ENCODE data around the gene CNP.

The CNP gene

DNA sequence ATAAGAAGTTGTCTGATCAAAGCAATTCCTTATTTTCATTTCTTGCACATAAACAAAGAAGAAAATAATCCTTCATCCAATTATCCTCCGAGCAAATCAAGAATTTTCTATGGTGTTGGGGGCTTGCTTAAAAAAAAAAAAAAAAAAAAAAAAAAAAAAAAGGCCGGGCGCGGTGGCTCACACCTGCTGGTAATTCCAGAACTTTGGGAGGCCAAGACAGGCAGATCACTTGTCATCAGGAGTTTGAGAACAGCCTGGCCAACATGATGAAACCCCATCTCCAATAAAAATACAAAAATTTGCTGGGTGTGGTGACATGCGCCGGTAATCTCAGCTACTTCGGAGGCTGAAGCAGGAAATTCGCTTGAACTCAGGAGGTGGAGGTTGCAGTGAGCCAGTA, 19.3 kb downstream of the CNP start:
- Histone ChIP-seq H3K4me1 (ENCODE audit: control insufficient read depth, insufficient read depth, low read length) (no peaks in the 10 kb centered on the region), H3K9ac (ENCODE audit: low read length) (no peak overlapping the region), H3K27me3 (ENCODE audit: control insufficient read depth, insufficient read depth, low read length) (no peaks in the 10 kb centered on the region), H3K36me3 (ENCODE audit: control insufficient read depth, insufficient read depth, low read length) (peaks cover 55% of the 10 kb centered on the region), H3K27ac (ENCODE audit: low read depth, low read length) (no peak overlapping the region), H3K4me3 (ENCODE audit: low read length) (no peak overlapping the region)

DNA sequence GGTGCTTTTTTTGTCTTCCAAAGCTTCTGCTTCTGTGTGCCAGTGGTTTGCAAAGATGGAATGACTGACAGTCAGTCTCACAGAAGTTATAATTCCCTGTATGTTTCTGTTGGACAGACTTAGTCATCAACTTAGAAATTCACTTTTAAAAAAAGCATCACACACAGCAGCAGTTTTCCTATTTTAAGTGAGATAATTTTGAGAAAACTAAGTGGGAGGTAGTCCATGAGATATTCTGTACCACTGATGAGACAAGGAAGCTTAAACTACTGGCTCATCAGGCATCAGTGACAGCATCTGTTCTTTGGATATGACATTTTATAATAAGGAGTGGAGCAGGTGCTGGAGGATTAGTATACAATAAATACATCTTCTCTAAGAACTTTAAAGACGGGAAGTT, 20.0 kb downstream of the CNP start:
- no peak overlapping the region for H3K27ac ChIP-seq (ENCODE audit: low read depth, low read length)
- H3K36me3 ChIP-seq (ENCODE audit: control insufficient read depth, insufficient read depth, low read length): peaks cover 55% of the 10 kb centered on the region
- no peak overlapping the region for H3K9ac ChIP-seq (ENCODE audit: low read length)
- no peaks in the 10 kb centered on the region for H3K27me3 ChIP-seq (ENCODE audit: control insufficient read depth, insufficient read depth, low read length)
- no peak overlapping the region for H3K4me3 ChIP-seq (ENCODE audit: low read length)
- no peaks in the 10 kb centered on the region for H3K4me1 ChIP-seq (ENCODE audit: control insufficient read depth, insufficient read depth, low read length)

DNA sequence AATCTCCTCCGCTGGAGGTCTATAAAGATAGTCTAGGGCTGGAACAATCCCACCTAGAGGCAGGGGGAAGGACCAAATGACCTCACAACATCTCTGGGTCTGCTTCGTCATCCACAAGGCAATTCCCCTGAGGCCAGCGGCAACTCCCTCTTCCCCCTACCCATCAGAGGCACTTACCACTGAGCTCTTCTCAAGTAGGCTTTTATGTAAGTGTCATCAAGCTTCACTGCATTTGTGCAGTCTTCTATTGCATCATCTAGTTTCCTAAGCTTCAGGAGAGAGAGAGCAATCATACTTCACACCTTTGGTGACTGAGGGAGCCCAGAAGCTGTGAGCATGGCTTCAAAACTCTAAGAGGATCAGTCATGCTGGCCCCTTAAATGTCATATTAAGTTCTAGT, 21.0 kb downstream of the CNP start:
- Histone ChIP-seq H3K27ac (ENCODE audit: low read depth, low read length) (no peak overlapping the region), H3K27me3 (ENCODE audit: control insufficient read depth, insufficient read depth, low read length) (no peaks in the 10 kb centered on the region), H3K4me3 (ENCODE audit: low read length) (no peak overlapping the region), H3K36me3 (ENCODE audit: control insufficient read depth, insufficient read depth, low read length) (peaks cover 51% of the 10 kb centered on the region), H3K9ac (ENCODE audit: low read length) (no peak overlapping the region), H3K4me1 (ENCODE audit: control insufficient read depth, insufficient read depth, low read length) (no peaks in the 10 kb centered on the region)

DNA sequence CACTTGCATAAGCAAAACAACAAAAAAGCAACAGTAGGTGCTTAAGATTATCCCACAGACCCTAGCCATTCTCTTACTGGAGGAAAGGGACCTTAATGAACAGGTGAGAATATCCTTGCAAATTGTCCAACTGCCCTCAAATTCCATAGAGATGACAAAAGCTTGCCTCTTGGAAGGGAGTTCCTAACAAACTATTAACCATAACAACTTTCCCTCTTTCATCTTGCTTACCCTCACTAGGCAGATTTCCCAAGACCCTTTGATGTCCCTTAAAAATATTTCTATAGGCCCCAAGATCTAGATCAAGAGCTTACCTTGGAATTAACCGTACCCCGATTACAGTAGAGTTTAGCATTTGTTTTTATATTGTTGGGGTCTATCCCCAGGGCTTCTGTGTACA, 21.8 kb downstream of the CNP start:
- Histone ChIP-seq H3K36me3 (ENCODE audit: control insufficient read depth, insufficient read depth, low read length) (peaks cover 51% of the 10 kb centered on the region), H3K4me3 (ENCODE audit: low read length) (no peak overlapping the region), H3K27ac (ENCODE audit: low read depth, low read length) (no peak overlapping the region), H3K27me3 (ENCODE audit: control insufficient read depth, insufficient read depth, low read length) (no peaks in the 10 kb centered on the region), H3K9ac (ENCODE audit: low read length) (no peak overlapping the region), H3K4me1 (ENCODE audit: control insufficient read depth, insufficient read depth, low read length) (no peaks in the 10 kb centered on the region)

DNA sequence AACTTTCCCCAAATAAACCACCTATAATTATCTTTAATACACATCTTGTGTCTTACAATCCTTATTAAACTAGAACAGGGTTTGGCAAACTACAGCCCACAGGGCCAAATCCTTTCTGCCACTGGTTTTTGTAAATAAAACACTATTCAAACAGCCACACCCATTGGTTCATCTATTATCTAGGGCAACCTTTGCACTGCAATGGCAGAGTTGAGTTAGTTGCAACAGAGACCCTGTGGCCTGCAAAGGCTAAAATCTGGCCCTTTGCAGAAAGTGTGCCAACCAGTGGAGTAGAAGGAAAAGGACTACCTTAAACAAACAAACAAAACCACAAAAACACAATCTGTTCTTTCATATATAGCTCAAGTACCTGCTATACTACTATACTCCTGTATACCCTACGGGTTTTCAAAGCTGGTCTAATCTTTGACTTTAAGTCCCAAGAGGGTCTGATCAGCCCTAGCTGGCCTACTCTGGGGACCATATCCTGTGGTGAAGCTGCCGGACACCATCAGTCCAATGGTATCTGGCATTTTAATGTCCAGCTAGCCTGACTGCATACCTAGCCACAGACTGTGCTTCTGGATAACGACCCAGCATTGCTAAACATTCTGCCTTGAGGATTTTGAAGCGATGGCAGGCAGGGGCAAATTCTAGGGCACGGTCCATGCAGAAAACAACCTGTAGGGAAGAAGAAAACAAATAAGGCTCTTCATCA, 23.3 kb downstream of the CNP start:
- Histone ChIP-seq H3K4me1 (ENCODE audit: control insufficient read depth, insufficient read depth, low read length) (no peaks in the 10 kb centered on the region), H3K4me3 (ENCODE audit: low read length) (no peak overlapping the region), H3K27me3 (ENCODE audit: control insufficient read depth, insufficient read depth, low read length) (no peaks in the 10 kb centered on the region), H3K9ac (ENCODE audit: low read length) (no peak overlapping the region), H3K36me3 (ENCODE audit: control insufficient read depth, insufficient read depth, low read length) (peaks cover 44% of the 10 kb centered on the region), H3K27ac (ENCODE audit: low read depth, low read length) (no peak overlapping the region)

DNA sequence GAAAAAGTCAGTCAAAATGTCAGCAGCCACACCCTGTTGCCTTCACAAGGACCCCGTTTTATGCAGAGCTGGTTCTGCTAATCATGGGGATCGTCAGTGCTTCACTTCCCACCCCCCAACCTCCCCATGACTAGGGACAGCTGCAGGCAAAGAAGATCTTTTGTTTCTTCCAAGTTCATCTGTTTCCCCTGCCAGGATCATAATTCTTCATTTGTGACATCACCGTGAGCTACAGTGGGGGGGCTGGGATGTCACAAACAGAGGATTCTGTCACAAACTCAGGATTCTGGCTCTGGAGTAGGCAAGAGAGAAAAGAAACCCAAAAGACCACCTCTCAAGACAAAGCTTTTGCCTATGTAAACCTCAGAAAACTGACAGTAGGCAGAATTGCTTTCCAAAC, 26.0 kb downstream of the CNP start:
- Histone ChIP-seq H3K4me1 (ENCODE audit: control insufficient read depth, insufficient read depth, low read length) (no peaks in the 10 kb centered on the region), H3K36me3 (ENCODE audit: control insufficient read depth, insufficient read depth, low read length) (peaks cover 46% of the 10 kb centered on the region), H3K27ac (ENCODE audit: low read depth, low read length) (no peak overlapping the region), H3K9ac (ENCODE audit: low read length) (no peak overlapping the region), H3K4me3 (ENCODE audit: low read length) (no peak overlapping the region), H3K27me3 (ENCODE audit: control insufficient read depth, insufficient read depth, low read length) (no peaks in the 10 kb centered on the region)

DNA sequence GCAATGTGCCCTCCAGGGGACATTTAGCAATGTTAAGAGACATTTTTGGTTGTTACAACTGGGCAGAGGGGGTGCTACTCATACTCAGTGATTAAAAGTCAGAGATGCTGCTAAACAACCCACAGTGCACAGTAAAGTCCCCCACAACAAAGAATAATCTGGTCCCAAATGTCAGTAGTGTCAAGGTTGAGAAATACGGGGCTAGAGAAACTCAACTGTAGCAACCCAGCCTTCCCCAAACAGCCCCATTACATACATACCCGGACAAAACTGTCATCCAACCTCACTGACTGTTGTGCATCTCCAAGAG, 30.2 kb downstream of the CNP start:
- no peaks in the 10 kb centered on the region for H3K4me1 ChIP-seq (ENCODE audit: control insufficient read depth, insufficient read depth, low read length)
- no peaks in the 10 kb centered on the region for H3K27me3 ChIP-seq (ENCODE audit: control insufficient read depth, insufficient read depth, low read length)
- H3K27ac ChIP-seq (ENCODE audit: low read depth, low read length): no peak overlapping the region
- H3K9ac ChIP-seq (ENCODE audit: low read length): no peak overlapping the region
- H3K36me3 ChIP-seq (ENCODE audit: control insufficient read depth, insufficient read depth, low read length): peaks cover 31% of the 10 kb centered on the region
- no peak overlapping the region for H3K4me3 ChIP-seq (ENCODE audit: low read length)

DNA sequence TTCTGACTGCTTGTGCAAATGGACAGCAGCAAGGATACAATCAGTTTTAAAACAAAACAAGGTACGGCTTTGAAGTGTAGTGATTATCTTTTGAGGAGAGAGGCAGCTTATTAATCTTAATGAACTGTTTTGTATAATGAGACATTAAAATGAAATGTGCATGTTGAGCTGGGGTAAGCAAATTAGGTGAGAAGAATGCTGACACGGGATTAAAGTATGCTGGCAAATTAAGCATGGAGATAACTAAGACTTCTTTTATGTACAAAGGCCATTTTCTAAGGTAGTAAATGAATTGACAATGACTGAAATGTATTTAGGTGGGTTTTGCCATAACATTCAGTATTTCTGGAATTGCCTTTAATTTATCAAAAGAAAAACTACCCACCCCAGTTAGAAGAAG, 31.9 kb downstream of the CNP start:
- H3K27me3 ChIP-seq (ENCODE audit: control insufficient read depth, insufficient read depth, low read length): no peaks in the 10 kb centered on the region
- no peaks in the 10 kb centered on the region for H3K4me1 ChIP-seq (ENCODE audit: control insufficient read depth, insufficient read depth, low read length)
- no peak overlapping the region for H3K4me3 ChIP-seq (ENCODE audit: low read length)
- peaks cover 22% of the 10 kb centered on the region for H3K36me3 ChIP-seq (ENCODE audit: control insufficient read depth, insufficient read depth, low read length)
- no peak overlapping the region for H3K9ac ChIP-seq (ENCODE audit: low read length)
- no peak overlapping the region for H3K27ac ChIP-seq (ENCODE audit: low read depth, low read length)

DNA sequence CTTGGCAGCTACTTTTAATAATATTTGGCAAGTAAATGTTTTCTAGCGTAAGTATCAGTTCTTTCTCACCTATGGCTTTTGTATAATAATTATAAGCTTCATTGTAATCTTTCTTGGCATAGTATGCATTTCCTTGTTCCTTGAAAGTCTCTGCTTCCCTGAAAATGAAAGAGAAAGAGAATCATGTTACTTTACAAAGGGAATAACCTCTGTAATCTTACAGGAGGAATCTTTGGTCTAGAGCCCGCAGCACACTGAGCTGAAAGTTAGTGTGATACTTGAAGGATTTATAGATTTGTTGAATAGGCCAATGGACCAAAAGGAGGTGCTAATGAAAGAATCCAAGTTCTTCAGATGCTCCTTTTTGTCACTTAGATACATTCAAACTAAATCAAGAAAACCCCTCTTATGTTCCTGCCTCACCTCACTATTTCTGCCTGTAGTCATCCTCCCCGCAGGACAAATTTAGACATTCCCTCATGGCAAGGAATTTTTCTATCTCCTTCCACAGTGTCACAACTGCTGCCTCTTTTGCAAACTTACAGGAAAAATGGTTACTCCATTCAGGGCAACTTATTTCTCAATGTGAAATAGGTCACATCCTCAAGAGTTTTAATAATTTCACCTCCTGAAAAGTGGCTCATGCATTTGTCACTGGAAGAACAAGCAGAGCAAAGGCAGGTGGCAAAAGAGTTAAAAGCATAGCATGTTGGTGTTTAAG, 34.0 kb downstream of the CNP start:
- H3K4me1 ChIP-seq (ENCODE audit: control insufficient read depth, insufficient read depth, low read length): no peaks in the 10 kb centered on the region
- H3K27me3 ChIP-seq (ENCODE audit: control insufficient read depth, insufficient read depth, low read length): no peaks in the 10 kb centered on the region
- H3K36me3 ChIP-seq (ENCODE audit: control insufficient read depth, insufficient read depth, low read length): peaks cover 17% of the 10 kb centered on the region
- no peak overlapping the region for H3K9ac ChIP-seq (ENCODE audit: low read length)
- no peak overlapping the region for H3K4me3 ChIP-seq (ENCODE audit: low read length)
- H3K27ac ChIP-seq (ENCODE audit: low read depth, low read length): no peak overlapping the region

DNA sequence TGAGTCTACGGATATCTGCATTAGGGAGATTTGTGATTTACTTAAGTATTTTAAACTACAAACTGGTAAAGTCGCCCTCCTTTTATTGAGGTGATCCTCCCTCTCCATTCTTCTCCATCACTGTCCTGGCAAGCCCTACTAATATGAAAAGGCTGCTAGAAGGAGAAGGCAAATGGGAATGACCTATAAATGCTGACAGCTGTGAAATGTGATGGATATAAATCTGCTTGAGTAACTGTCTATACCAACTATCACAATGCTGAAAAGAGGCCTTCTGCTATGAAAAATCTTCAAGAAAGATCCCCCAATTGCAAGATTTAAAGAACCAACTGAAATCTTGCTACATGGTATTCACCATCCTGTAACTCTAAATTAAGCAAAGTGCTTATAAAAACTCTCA, 35.1 kb downstream of the CNP start:
- H3K27ac ChIP-seq (ENCODE audit: low read depth, low read length): no peak overlapping the region
- no peak overlapping the region for H3K9ac ChIP-seq (ENCODE audit: low read length)
- no peak overlapping the region for H3K4me3 ChIP-seq (ENCODE audit: low read length)
- no peaks in the 10 kb centered on the region for H3K4me1 ChIP-seq (ENCODE audit: control insufficient read depth, insufficient read depth, low read length)
- peaks cover 12% of the 10 kb centered on the region for H3K36me3 ChIP-seq (ENCODE audit: control insufficient read depth, insufficient read depth, low read length)
- no peaks in the 10 kb centered on the region for H3K27me3 ChIP-seq (ENCODE audit: control insufficient read depth, insufficient read depth, low read length)

DNA sequence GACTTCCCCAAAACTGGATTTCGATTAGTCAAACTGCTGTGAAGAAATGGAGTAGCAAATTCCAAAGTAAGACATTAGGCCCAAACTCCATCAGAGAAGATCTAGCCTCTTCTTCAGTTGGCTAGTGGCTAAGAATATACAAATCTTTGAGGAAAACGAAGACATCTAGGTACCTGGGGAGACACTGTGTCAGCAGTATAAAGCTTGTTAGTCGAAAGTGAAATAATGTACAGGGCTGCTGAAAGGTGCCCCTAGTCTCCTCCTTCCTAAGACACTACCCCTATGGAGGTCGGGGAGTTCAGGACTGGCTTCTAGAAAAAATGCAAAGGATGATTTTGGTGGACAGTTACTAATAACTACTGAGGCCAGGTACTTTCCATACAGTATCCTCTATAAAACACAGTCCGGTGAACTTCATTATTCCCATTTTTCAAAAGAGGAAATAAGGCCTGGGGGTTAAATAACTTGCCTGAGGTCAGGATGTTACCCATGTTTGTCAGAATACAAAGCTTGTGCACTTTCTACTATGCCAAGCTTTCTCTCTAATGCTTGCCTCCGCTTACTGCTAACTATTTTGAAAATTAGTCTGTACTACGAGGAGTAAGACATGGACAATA, 35.7 kb downstream of the CNP start:
- no peak overlapping the region for H3K27ac ChIP-seq (ENCODE audit: low read depth, low read length)
- no peaks in the 10 kb centered on the region for H3K27me3 ChIP-seq (ENCODE audit: control insufficient read depth, insufficient read depth, low read length)
- no peaks in the 10 kb centered on the region for H3K4me1 ChIP-seq (ENCODE audit: control insufficient read depth, insufficient read depth, low read length)
- no peak overlapping the region for H3K4me3 ChIP-seq (ENCODE audit: low read length)
- H3K9ac ChIP-seq (ENCODE audit: low read length): no peak overlapping the region
- peaks cover 7% of the 10 kb centered on the region for H3K36me3 ChIP-seq (ENCODE audit: control insufficient read depth, insufficient read depth, low read length)

DNA sequence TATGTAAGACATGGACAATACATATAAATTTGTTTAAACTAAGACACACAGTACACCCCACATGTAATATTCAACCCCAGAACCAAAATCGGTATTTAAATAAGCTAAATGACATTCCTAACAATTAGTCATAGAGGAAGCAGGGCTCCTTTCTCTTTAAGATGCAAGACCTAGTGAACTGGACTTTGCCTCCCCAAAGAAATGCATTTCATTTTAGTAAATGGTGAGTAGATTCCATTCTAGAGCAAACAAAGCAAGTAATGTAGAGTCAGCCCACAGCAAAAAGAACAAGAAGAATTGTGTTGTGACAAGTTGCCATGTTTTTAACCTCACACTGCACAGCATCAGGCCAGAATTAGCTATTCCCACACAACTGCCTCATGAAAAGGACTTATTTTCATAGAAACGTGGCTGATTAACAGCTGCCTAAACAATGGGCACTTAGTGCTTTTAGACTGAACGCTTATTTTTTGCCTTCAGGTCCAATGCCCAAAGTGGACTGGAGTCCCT, 36.3 kb downstream of the CNP start:
- Histone ChIP-seq H3K4me1 (ENCODE audit: control insufficient read depth, insufficient read depth, low read length) (no peaks in the 10 kb centered on the region), H3K27ac (ENCODE audit: low read depth, low read length) (no peak overlapping the region), H3K4me3 (ENCODE audit: low read length) (no peak overlapping the region), H3K36me3 (ENCODE audit: control insufficient read depth, insufficient read depth, low read length) (peaks cover 3% of the 10 kb centered on the region), H3K9ac (ENCODE audit: low read length) (no peak overlapping the region), H3K27me3 (ENCODE audit: control insufficient read depth, insufficient read depth, low read length) (no peaks in the 10 kb centered on the region)

DNA sequence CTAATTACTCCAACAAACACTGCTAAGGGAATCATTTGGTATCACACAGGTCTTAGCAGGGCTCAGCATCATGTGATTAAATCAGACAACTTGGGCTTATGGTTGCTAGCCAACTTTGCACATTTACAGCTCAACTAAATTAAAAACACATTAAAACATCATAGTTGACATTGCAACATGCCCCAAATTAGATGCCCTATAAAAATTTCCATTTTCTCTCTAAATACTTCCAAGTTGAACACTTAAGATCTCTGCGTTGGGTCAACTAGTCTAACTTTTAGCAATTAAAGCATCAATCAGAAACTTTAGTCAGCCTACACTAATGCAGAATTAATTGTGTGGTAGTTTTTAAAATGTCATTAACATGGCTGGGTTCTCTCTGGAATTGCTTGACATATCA, 38.6 kb downstream of the CNP start:
- H3K4me3 ChIP-seq (ENCODE audit: low read length): no peak overlapping the region
- H3K36me3 ChIP-seq (ENCODE audit: control insufficient read depth, insufficient read depth, low read length): no peaks in the 10 kb centered on the region
- H3K4me1 ChIP-seq (ENCODE audit: control insufficient read depth, insufficient read depth, low read length): no peaks in the 10 kb centered on the region
- no peaks in the 10 kb centered on the region for H3K27me3 ChIP-seq (ENCODE audit: control insufficient read depth, insufficient read depth, low read length)
- no peak overlapping the region for H3K9ac ChIP-seq (ENCODE audit: low read length)
- no peak overlapping the region for H3K27ac ChIP-seq (ENCODE audit: low read depth, low read length)

Data from rectal smooth muscle tissue (tissue), 1 donor.